ENCODE data around the gene SCYL2.
"Not testable (repeated sequence)": the region's sequence is repeated elsewhere in the genome, so short reads cannot be mapped to it uniquely, and the experiment has no call there.

SCYL2 gene

GRCh38 chr12:100266835-100267602 lies at the start of gene SCYL2, which contains the start of gene DEPDC4:
SCYL2 (plus strand) TSS chr12:100267177; CDS start chr12:100282971, 15,794 bp downstream.
DEPDC4 (minus strand) TSS chr12:100267079; CDS start chr12:100267076, 3 bp downstream.
- peak; percentile 98 for DNase-seq (ENCODE audit: low spot score)

DNA sequence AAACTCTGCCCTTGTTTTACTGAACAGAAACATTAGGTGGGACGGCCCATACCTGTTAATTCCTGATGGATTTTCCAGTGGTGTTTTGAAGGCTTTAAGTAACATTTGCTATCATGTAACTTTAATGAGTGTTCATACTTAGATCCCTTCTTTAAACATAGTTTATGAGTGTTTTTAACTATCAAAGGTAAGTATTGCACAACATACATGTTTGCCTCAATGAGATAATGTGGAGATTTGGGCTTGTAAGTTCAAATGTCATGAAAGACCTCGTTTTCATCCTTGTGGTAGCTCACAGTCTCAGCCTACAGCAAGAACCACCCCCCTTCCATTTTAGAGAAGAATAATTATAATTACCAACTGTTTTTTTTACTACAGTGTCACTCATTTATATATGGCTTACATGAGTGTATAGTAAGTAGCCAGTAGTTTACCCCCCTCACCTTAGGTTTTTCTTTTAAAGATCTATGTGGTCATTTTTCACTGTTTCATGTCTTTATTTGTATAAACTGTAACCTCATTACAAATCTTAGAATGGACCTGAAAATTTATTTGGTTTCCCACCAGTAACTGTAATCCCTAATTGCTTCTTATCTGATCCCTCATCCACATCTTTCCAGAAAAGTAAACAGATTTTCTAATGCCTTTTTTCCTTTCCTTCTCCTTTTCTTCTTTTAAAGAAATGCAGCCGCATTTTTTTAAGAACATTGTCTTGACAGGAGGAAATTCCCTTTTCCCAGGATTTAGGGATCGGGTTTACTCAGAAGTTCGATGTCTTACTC lies 47.5 kb upstream of the SCYL2 start:
- no peak for DNase-seq (ENCODE audit: low spot score)

DNA sequence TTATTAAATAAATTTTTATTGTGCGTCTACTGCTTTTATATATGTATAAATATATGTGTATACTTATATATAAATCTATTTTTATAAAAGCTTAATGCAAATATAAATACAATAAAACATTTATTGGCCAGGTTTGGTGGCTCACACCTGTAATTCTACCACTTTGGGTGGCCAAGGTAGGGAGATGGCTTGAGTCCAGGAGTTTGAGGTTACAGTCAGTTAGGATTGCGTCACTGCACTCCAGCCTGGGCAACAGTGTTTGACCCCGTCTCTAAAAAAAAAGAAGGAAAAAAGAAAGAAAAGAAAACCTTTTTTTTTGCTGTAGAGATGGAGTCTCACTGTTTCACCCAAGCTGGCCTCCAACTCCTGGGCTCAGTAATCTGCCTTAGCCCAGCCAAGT lies 45.5 kb upstream of the SCYL2 start:
- no peak for DNase-seq (ENCODE audit: low spot score)

GRCh38 chr12:100222173-100222572 lies 44.8 kb upstream of the SCYL2 start:
- DNase-seq (ENCODE audit: low spot score) = peak; percentile 37

- no peak for DNase-seq (ENCODE audit: low spot score)
Observed at GRCh38 chr12:100225491-100225890, 41.5 kb upstream of the SCYL2 start.

DNA sequence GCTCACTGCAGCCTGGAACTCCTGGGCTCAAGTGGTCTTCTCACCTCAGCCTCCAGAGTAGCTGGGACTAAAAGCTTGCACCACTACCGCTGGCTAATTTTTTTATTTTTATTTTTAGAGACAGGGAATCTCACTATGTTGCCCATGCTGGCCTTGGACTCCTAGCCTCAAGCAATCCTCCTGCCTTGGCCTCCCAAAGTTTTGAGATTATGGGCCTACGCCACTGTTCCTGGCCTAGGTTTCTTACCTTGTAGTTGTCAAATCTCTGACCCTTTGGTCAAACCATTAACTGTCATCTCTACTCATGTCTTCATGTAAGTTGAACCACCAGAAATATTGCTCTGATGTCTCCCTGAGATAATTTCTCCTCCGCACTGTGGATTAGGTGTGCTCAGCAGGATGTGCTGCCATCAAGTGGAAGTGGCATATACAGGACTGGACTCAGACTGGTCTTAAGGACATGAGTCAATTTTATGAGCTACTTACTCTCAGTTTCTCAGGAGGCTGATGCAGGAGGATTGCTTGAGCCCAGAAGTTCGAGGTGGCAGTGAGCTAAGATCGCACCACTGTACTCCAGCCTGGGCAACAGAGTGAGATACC lies 37.8 kb upstream of the SCYL2 start:
- DNase-seq (ENCODE audit: low spot score) = peak; percentile 39

DNA sequence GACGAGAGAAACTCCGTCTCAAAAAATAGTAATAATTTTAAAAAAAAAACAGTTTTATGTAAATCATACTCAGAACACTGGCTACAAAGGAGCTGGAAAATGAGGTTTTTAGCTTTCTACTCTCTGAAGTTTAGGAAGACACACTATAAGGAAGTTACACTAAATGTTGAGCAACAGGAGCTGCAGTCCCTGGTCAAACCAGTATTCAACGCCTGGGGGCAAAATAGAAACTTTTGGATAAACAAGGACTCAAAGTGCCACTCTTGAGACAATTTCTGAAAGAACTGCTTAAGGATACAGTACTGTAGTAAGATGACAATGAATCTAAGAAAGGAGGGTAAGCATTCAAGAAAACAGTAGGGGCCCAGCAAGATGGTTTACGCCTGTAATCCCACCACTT lies 37.1 kb upstream of the SCYL2 start:
- peak; percentile 16 for DNase-seq (ENCODE audit: low spot score)

- not testable (repeated sequence) for DNase-seq (ENCODE audit: low spot score)
Observed at GRCh38 chr12:100231873-100232272, 35.1 kb upstream of the SCYL2 start.

DNA sequence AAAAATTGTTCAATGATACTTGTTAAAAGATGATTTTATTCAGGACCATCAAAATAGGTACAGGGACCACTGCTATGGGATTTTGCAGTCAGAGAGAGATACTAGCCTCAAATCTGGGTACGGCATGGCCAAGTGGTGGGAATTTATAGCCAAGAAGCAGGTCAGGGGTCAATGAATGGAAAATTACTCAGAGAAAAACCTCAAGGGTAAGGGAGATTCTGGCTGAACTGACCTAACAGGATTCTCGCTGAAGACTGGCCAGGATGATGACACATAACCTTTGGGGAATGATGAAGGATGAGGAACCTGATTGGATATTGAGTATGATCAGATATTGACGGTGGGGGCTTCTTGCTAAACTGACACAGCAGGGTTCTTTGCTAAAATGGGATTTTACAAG lies 32.8 kb upstream of the SCYL2 start:
- peak; percentile 44 for DNase-seq (ENCODE audit: low spot score)

GRCh38 chr12:100234591-100235304 lies 32.2 kb upstream of the SCYL2 start:
- peak; percentile 53 for DNase-seq (ENCODE audit: low spot score)

DNA sequence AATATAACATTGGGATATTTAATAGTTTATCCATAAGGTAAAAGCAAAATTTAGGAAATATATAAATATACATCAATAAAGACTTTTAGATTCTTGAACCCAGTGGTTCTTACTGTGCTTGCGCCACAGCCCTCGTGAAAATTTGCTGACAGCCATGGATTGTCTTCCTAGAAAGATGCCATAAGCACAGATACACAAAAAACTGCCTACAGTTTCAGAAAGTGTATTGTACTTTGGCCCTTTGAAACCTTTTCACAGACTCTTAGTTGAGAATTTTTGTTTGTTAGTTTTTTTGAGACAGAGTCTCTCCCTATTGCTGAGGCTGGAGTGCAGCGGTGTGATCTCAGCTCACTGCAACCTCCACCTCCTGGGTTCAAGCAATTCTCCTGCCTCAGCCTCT lies 28.2 kb upstream of the SCYL2 start:
- no peak for DNase-seq (ENCODE audit: low spot score)

GRCh38 chr12:100239589-100239988 lies 27.4 kb upstream of the SCYL2 start:
- DNase-seq (ENCODE audit: low spot score) = no peak

DNA sequence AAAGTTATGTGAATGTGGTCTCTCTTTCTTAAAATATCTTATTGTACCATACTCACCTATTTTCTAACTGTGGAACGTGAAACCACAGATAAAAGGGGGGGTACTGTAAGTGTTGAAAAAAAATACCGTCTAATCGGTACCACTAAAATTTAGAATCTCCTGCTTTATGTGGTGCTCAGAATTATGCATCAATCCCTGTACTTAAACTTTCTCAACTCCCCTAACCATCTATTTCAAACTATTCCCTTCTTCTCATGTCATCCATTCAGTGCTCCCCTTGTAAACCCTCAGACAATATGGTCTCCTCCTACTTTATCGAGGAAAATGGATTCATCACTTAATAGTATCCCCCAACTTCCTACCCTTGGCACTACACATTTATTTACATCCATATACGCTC lies 23.8 kb upstream of the SCYL2 start:
- no peak for DNase-seq (ENCODE audit: low spot score)

- no peak for DNase-seq (ENCODE audit: low spot score)
Observed at GRCh38 chr12:100247765-100248164, 19.2 kb upstream of the SCYL2 start.

DNA sequence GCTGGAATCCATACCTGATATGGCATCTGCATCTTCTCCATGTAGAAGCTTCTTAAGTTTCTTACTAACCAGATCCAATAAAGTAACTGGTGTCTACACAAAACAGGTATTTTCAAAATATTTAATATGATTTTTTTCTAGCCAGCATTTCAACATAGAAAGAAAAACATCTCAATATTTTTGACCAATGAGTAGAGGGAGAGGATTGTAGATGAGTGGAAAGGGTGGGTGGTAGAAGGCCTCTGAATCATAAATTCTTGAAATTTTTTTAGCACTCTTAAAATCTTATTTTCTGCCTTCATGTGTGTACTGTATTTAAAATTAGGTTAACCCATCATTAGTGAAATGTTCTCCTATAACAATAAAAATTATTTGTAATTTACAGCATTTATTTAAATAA lies 18.1 kb upstream of the SCYL2 start:
- no peak for DNase-seq (ENCODE audit: low spot score)

DNA sequence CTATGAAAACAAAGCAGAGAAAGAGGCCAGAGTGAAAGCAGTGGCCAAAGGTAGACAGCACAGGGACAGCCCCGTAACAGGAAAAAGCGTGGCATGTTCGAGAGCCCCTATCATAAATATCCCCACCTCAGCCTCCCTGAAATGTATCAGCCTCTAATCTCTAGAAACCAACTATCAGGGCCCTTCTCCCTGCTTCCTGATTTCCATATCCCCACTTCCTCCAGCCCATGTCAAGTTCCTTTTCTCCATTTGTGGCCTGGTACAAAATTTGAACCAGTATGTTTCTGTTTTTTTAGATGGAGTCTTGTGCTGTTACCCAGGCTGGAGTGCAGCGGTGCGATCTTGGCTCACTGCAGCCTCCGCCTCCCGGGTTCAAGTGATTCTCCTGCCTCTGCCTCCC lies 17.0 kb upstream of the SCYL2 start:
- no peak for DNase-seq (ENCODE audit: low spot score)

- DNase-seq (ENCODE audit: low spot score) = peak; percentile 90
Observed at GRCh38 chr12:100251917-100252316, 15.1 kb upstream of the SCYL2 start.

- DNase-seq (ENCODE audit: low spot score) = no peak
Observed at GRCh38 chr12:100253437-100253836, 13.5 kb upstream of the SCYL2 start.

GRCh38 chr12:100254876-100255275 lies 12.1 kb upstream of the SCYL2 start:
- DNase-seq (ENCODE audit: low spot score) = peak; percentile 6

DNA sequence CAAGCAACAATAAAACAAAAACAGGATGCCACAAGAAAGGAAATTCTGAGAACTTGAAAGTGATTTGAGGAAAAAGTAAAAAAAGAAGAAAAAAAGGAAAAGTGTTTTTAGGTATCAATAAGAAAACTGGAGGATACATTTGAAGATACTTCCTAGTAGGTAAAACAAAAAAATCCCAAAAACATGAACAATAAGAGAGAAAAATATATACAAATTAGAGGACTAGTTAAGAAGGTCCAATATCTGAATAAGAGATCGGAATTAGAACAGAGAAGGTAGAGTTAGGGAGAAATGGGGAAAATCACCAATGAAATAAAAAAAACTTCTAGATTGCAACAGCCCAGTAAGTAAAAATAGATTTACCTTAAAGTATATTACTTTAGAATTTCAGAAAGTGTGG lies 8.8 kb upstream of the SCYL2 start:
- DNase-seq (ENCODE audit: low spot score) = no peak

GRCh38 chr12:100263131-100263530 lies 3.8 kb upstream of the SCYL2 start:
- DNase-seq (ENCODE audit: low spot score) = no peak

DNA sequence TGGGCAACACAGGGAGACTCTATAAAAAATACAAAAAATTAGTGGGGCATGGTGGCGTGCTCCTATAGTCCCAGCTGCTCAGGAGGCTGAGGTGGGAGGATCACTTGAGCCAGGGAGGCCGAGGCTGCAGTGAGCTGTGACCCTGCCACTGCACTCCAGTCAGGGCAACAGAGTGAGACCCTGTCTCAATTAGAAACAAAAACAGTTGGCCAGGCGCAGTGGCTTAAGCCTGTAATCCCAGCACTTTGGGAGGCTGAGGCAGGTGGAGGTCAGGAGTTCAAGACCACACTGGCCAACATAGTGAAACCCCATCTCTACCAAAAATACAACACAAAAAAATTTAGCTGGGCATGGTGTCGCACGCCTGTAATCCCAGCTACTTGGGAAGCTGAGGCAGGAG lies 1.9 kb upstream of the SCYL2 start:
- DNase-seq (ENCODE audit: low spot score) = not testable (repeated sequence)

Data from kidney tubule cell (primary cell).